K562 (cell line): Measurements from ENCODE around the gene IMMP2L. TPM values are rescaled to one million over a fixed set of nuclear protein-coding genes. Genes with fewer than 3 reads are reported as not detected.

Source experiments
- ATAC-seq: fragments of 200-7000 bp; cut with Tn5 transposase; 3 replicates; pipeline ENCODE4 v1.9.1; 2020; ENCODE audit warnings: moderate library complexity
- BruUV-seq: library from RNA; stranded (reverse); fragments of 400-500 nt; replicated peaks from 2 replicates; lab custom pipeline; 2021; lab: Mats Ljungman, UMichigan
- CTCF ChIA-PET: fragments of 300-600 bp; formaldehyde crosslinking; extraction: SDS; loops from one replicate; lab custom pipeline; 2021; ENCODE audit warnings: low intra/inter-chr PET ratio; lab: Yijun Ruan, JAX
- POLR2A ChIA-PET: fragments of 300-600, 350-650 bp; sonication (Branson Sonifier 250); formaldehyde crosslinking; extraction: SDS; loops from one replicate; lab custom pipeline; 2021; ENCODE audit warnings: antibody characterized with exemption, inconsistent platforms; lab: Yijun Ruan, JAX
- DNase-seq, 4 experiments: peaks; one replicate each; pipeline versions ENCODE4 v3.0.0 to v3.0.0-alpha.2; 2011 to 2018; ENCODE audit warnings: low spot score in 3 of 4, mixed read lengths in 3 of 4; ENCODE audit errors: extremely low read depth in 1 of 4
- FAIRE-seq: peaks from 2 replicates; lab custom pipeline; 2011; peaks lifted over from hg19 to GRCh38; lab: Jason Lieb, UNC
- H2AFZ ChIP-seq: 2 replicates; pipeline ENCODE4 v1.6.0; 2011; ENCODE audit warnings: low read depth, low read length, control low read depth, inconsistent platforms
- H3K27ac ChIP-seq: fragments of 200-600 bp; 3 replicates; pipeline ENCODE4 v1.8.0; 2011; ENCODE audit warnings: low read depth, mild to moderate bottlenecking, control low read depth, inconsistent platforms, low read length, moderate library complexity, mixed read lengths; ENCODE audit errors: extremely low read depth
- H3K27me3 ChIP-seq, 2 experiments: fragments of 300-600 bp in 1 of 2; 2 replicates in 1 of 2; 3 replicates in 1 of 2; pipeline versions ENCODE4 v1.6.0 to v1.8.0; 2011; ENCODE audit warnings: inconsistent platforms in 2 of 2, low read length in 2 of 2, mild to moderate bottlenecking in 1 of 2, mixed read lengths in 1 of 2, moderate library complexity in 1 of 2; ENCODE audit not compliant: control insufficient read depth in 2 of 2, insufficient read depth in 2 of 2
- H3K36me3 ChIP-seq: fragments of 300-600 bp; 3 replicates; pipeline ENCODE4 v1.8.0; 2011; ENCODE audit warnings: mild to moderate bottlenecking, low read length, inconsistent platforms; ENCODE audit not compliant: control insufficient read depth, insufficient read depth
- H3K4me1 ChIP-seq, 2 experiments: fragments of 200-600 bp in 1 of 2; replicated peaks in 1 of 2; 2 replicates in 1 of 2; 3 replicates in 1 of 2; pipeline versions ENCODE4 v1.5.1 to v1.8.0; 2011; ENCODE audit warnings: inconsistent platforms in 2 of 2, low read length in 2 of 2, mild to moderate bottlenecking in 1 of 2, mixed read lengths in 1 of 2, moderate library complexity in 1 of 2; ENCODE audit not compliant: control insufficient read depth in 2 of 2, insufficient read depth in 2 of 2
- H3K4me2 ChIP-seq: 2 replicates; pipeline ENCODE4 v1.6.1; 2011; ENCODE audit warnings: low read length, control low read depth, inconsistent platforms, mixed read lengths; ENCODE audit not compliant: insufficient read depth
- H3K4me3 ChIP-seq: fragments of 200-600 bp; sonication (generic), shearing (Covaris generic); 2 replicates; pipeline ENCODE4 v1.5.1; 2016; ENCODE audit warnings: control low read depth, inconsistent platforms
- H3K79me2 ChIP-seq: fragments of 200-600 bp; 3 replicates; pipeline ENCODE4 v1.8.0; 2011; ENCODE audit warnings: low read length, inconsistent platforms; ENCODE audit not compliant: control insufficient read depth, insufficient read depth
- H3K9ac ChIP-seq, 2 experiments: 2 replicates each; pipeline versions ENCODE4 v1.6.0 to v1.6.1; 2011; ENCODE audit warnings: low read depth in 2 of 2, low read length in 2 of 2, control low read depth in 1 of 2, inconsistent platforms in 1 of 2, mild to moderate bottlenecking in 1 of 2, mixed read lengths in 1 of 2; ENCODE audit not compliant: insufficient read depth in 1 of 2
- H3K9me1 ChIP-seq: one replicate; pipeline ENCODE4 v1.6.0; 2011; ENCODE audit warnings: inconsistent platforms, mild to moderate bottlenecking, low read length, moderate library complexity; ENCODE audit not compliant: control insufficient read depth, insufficient read depth
- H3K9me3 ChIP-seq: replicated peaks from 2 replicates; pipeline ENCODE4 v1.5.1; 2011; ENCODE audit warnings: low read depth, low read length, inconsistent platforms; ENCODE audit not compliant: control insufficient read depth, insufficient read depth
- H4K20me1 ChIP-seq: replicated peaks from 2 replicates; pipeline ENCODE4 v1.6.1; 2011; ENCODE audit warnings: low read length, inconsistent platforms, mixed read lengths; ENCODE audit not compliant: control insufficient read depth, insufficient read depth
- C11orf30 ChIP-seq: fragments of 450-650 bp; IDR thresholded peaks from 2 replicates; pipeline ENCODE4 v1.6.1; 2016; ENCODE audit warnings: low read depth, mild to moderate bottlenecking
- CHCHD3 ChIP-seq: fragments of 250-450 bp; sonication (Bioruptor Pico); IDR thresholded peaks from 2 replicates; pipeline ENCODE4 v2.1.2; 2022; ENCODE audit warnings: mild to moderate bottlenecking
- DACH1 ChIP-seq: fragments of 450-650 bp; IDR thresholded peaks from 2 replicates; pipeline ENCODE4 v1.6.1; 2018; ENCODE audit not compliant: partially characterized antibody
- GTF2E2 ChIP-seq: fragments of 200-800 bp; sonication (Bioruptor generic); IDR thresholded peaks from 2 replicates; pipeline ENCODE4 v1.6.1; 2016; ENCODE audit warnings: missing genetic modification characterization, missing compliant biosample characterization
- HDAC2 ChIP-seq: fragments of 450-650 bp; IDR thresholded peaks from 2 replicates; pipeline ENCODE4 v1.6.1; 2016; ENCODE audit warnings: mild to moderate bottlenecking
- MYBL2 ChIP-seq, 2 experiments: fragments of 450-650 bp in 1 of 2; sonication (generic) in 1 of 2; formaldehyde crosslinking in 1 of 2; IDR thresholded peaks; 2 replicates each; pipeline versions ENCODE4 v1.6.1 to v1.8.1; 2017 to 2022; ENCODE audit warnings: borderline replicate concordance in 1 of 2, inconsistent platforms in 1 of 2, low read depth in 1 of 2, mild to moderate bottlenecking in 1 of 2, missing genetic modification reagents in 1 of 2, moderate library complexity in 1 of 2
- NELFE ChIP-seq: IDR thresholded peaks from 2 replicates; pipeline ENCODE4 v1.6.1; 2011; ENCODE audit warnings: mild to moderate bottlenecking; ENCODE audit not compliant: insufficient read depth, insufficient read length
- SRSF7 ChIP-seq: fragments of 200-400 bp; formaldehyde crosslinking; optimal IDR thresholded peaks from 2 replicates; pipeline ENCODE3; 2017; ENCODE audit warnings: mild to moderate bottlenecking, low read depth, low read length
- TAF1 ChIP-seq: IDR thresholded peaks from 2 replicates; pipeline ENCODE4 v1.6.1; 2011; ENCODE audit warnings: mild to moderate bottlenecking, low read length, moderate library complexity; ENCODE audit not compliant: insufficient read depth, control insufficient read depth, severe bottlenecking; ENCODE audit errors: extremely low read depth
- ZNF253 ChIP-seq: fragments of 250-450 bp; sonication (Bioruptor Pico); conservative IDR thresholded peaks from 2 replicates; pipeline ENCODE4 v1.6.1; 2021; ENCODE audit warnings: mild to moderate bottlenecking
- ZNF280A ChIP-seq: fragments of 450-650 bp; IDR thresholded peaks from 2 replicates; pipeline ENCODE4 v1.6.1; 2018; ENCODE audit warnings: mild to moderate bottlenecking, low read depth; ENCODE audit not compliant: partially characterized antibody
- ZNF644 ChIP-seq: fragments of 200-800 bp; sonication (Bioruptor generic); IDR thresholded peaks from 2 replicates; pipeline ENCODE4 v1.6.1; 2016; ENCODE audit warnings: low read depth, missing genetic modification characterization, missing compliant biosample characterization
- WGBS: fragments of 100-300 bp; shearing (Covaris generic); methylation state at CpG from one replicate; pipeline ENCODE4 v1.1.6; 2016; ENCODE audit warnings: low coverage, mixed read lengths; ENCODE audit not compliant: insufficient coverage; ENCODE audit errors: missing lambda C conversion rate; 5-methylcytosine and 5-hydroxymethylcytosine counted together
- in situ Hi-C: fragments of 300-500 bp; cut with MboI; formaldehyde crosslinking; loops from 4 replicates; pipeline ENCODE4 v1.15.0; 2018; ENCODE audit warnings: inconsistent platforms, mixed read lengths
- intact Hi-C: fragments of 100-400 bp; cut with micrococcal nuclease; formaldehyde crosslinking; loops from 2 replicates; pipeline ENCODE4 v1.14.2; 2022
- polyA plus RNA-seq, 8 experiments: library from polyadenylated mRNA; depleted of rRNA in 4 of 8; stranded (reverse) in 5 of 8; unstranded in 3 of 8; fragments of >200 nt; fragmentation: Nextera tagmentation in 2 of 8; fragmentation: Illumina TruSeq in 1 of 8; extraction: Ambion mirVana in 2 of 8; extraction: Trizol in 1 of 8; gene quantifications; 2 replicates each; pipeline versions ENCODE4 v1.2.1 to v1.2.3, GENCODE V29; 2011 to 2014; ENCODE audit warnings: inconsistent platforms in 1 of 8, missing spikeins in 1 of 8
- total RNA-seq, 7 experiments: library from RNA; depleted of rRNA in 6 of 7; stranded (reverse); fragments of >200 nt in 6 of 7; fragmentation: Illumina TruSeq in 2 of 7; extraction: Trizol in 2 of 7; gene quantifications; 2 replicates each; pipeline versions ENCODE4 v1.2.1 to v1.2.3, GENCODE V29; 2011 to 2021; ENCODE audit warnings: low replicate concordance in 1 of 7
- TF ChIP-seq, protein P1 (sequence below): fragments of 250-450 bp; sonication (Bioruptor Pico); IDR thresholded peaks from 2 replicates; pipeline ENCODE4 v1.8.0; 2021; ENCODE audit warnings: moderate library complexity, mild to moderate bottlenecking, inconsistent platforms
- TF ChIP-seq, protein P2 (sequence below): IDR thresholded peaks from 2 replicates; pipeline ENCODE4 v1.6.1; 2011; ENCODE audit not compliant: insufficient read length; ENCODE audit errors: extremely low read depth

The IMMP2L gene
- total and polyA plus RNA-seq, 9 of the 15 experiments (the other 6 are each of a cell fraction or from before 2014, with no cell fraction given) = 29.7 to 116 (median 53.0) TPM

GRCh38 chr7:111407258-111407657, 155.0 kb downstream of the IMMP2L start:
- Histone ChIP-seq H3K27me3 (no peaks in the 10 kb centered on the region), H3K9me3 (peaks cover 12% of the 10 kb centered on the region), H3K4me1 (no peaks in the 10 kb centered on the region), H3K36me3 (0 out of 3 replicates have a peak, but pooled peaks cover 2% of the 10 kb centered on the region), H2AFZ (no peak overlapping the region), H4K20me1 (no peaks in the 10 kb centered on the region), H3K4me2 (no peak overlapping the region), H3K79me2 (no peaks in the 10 kb centered on the region), H3K9ac (no peak overlapping the region), H3K9me1 (no peaks in the 10 kb centered on the region), H3K4me3 (no peak overlapping the region), H3K27ac (no peak overlapping the region)
- ChIA-PET CTCF (no interaction called here), POLR2A (no interaction called here)
- 90% methylated on average over 1 of the region's 1 CpG for WGBS
- FAIRE-seq = no peak
- no TSS peak for BruUV-seq
- no peak for DNase-seq
- intact Hi-C loops (no loop called here), in situ Hi-C loops (no loop called here)
- ATAC-seq = no peak
- TF ChIP-seq ZNF280A (no peak), TAF1 (no peak), HDAC2 (no peak), GTF2E2 (tag) (no peak), NELFE (no peak), CHCHD3 (CRISPR knock-in tag) (no peak), MYBL2 (IDR thresholded peaks at IDR 0.05; ENCODE audit: low read depth) (no peak), MYBL2 (CRISPR knock-in tag; IDR thresholded peaks at IDR 0.05; ENCODE audit: borderline replicate concordance) (no peak), ZNF253 (CRISPR knock-in tag) (no peak), SRSF7 (no peak), DACH1 (no peak), C11orf30 (peak; percentile 55; the same call in 1 of the 2 replicates), ZNF644 (tag) (no peak)
- TF ChIP-seq, protein P1, sequence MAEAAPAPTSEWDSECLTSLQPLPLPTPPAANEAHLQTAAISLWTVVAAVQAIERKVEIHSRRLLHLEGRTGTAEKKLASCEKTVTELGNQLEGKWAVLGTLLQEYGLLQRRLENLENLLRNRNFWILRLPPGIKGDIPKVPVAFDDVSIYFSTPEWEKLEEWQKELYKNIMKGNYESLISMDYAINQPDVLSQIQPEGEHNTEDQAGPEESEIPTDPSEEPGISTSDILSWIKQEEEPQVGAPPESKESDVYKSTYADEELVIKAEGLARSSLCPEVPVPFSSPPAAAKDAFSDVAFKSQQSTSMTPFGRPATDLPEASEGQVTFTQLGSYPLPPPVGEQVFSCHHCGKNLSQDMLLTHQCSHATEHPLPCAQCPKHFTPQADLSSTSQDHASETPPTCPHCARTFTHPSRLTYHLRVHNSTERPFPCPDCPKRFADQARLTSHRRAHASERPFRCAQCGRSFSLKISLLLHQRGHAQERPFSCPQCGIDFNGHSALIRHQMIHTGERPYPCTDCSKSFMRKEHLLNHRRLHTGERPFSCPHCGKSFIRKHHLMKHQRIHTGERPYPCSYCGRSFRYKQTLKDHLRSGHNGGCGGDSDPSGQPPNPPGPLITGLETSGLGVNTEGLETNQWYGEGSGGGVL (CRISPR knock-in tag) = no peak
- TF ChIP-seq, protein P2, sequence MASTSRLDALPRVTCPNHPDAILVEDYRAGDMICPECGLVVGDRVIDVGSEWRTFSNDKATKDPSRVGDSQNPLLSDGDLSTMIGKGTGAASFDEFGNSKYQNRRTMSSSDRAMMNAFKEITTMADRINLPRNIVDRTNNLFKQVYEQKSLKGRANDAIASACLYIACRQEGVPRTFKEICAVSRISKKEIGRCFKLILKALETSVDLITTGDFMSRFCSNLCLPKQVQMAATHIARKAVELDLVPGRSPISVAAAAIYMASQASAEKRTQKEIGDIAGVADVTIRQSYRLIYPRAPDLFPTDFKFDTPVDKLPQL = no peak
